Activated T-helper 1 cell treated with anti-CD3 and anti-CD28 coated beads, Interleukin-2, amount 50 U/mL, for 16 hours (primary cell): Measurements from ENCODE around the gene FCHSD1.
"Not testable (repeated sequence)": the region's sequence is repeated elsewhere in the genome, so short reads cannot be mapped to it uniquely, and the experiment has no call there.

Experiments used
- DNase-seq, 2 donors: peaks; one replicate each; pipeline ENCODE4 v3.0.0-alpha.2; 2020; ENCODE audit warnings: low read depth in 1 of 2, low spot score in 1 of 2

The FCHSD1 gene

GRCh38 chr5:141618030-141618803, 33.0 kb downstream of the FCHSD1 start:
- peak in 1 of 2 donors; percentile 34 for DNase-seq

GRCh38 chr5:141617682-141618029, 33.6 kb downstream of the FCHSD1 start:
- no peak for DNase-seq

GRCh38 chr5:141617128-141617527, 34.1 kb downstream of the FCHSD1 start:
- no peak for DNase-seq

- DNase-seq: no peak
Observed at GRCh38 chr5:141615991-141616720, 35.1 kb downstream of the FCHSD1 start.

GRCh38 chr5:141613344-141613743, 37.9 kb downstream of the FCHSD1 start:
- no peak for DNase-seq

- DNase-seq: no peak
Observed at GRCh38 chr5:141611289-141611688, 39.9 kb downstream of the FCHSD1 start.

GRCh38 chr5:141609921-141610320, 41.3 kb downstream of the FCHSD1 start:
- not testable (repeated sequence) for DNase-seq

GRCh38 chr5:141609044-141609443, 42.2 kb downstream of the FCHSD1 start:
- DNase-seq: no peak

- DNase-seq: no peak
Observed at GRCh38 chr5:141608557-141608956, 42.7 kb downstream of the FCHSD1 start.

GRCh38 chr5:141608046-141608445, 43.2 kb downstream of the FCHSD1 start:
- DNase-seq: no peak

- DNase-seq: peak; percentile 24 to 49
Observed at GRCh38 chr5:141605523-141606277, 45.5 kb downstream of the FCHSD1 start.

- DNase-seq: no peak
Observed at GRCh38 chr5:141603923-141604717, 47.1 kb downstream of the FCHSD1 start.

GRCh38 chr5:141602606-141603005, 48.6 kb downstream of the FCHSD1 start:
- no peak for DNase-seq

GRCh38 chr5:141598391-141599345, 52.5 kb downstream of the FCHSD1 start:
- DNase-seq: no peak

GRCh38 chr5:141597814-141598213, 53.4 kb downstream of the FCHSD1 start:
- DNase-seq: no peak

GRCh38 chr5:141597394-141597793, 53.8 kb downstream of the FCHSD1 start:
- DNase-seq: no peak

GRCh38 chr5:141596867-141597266, 54.4 kb downstream of the FCHSD1 start:
- no peak for DNase-seq

GRCh38 chr5:141590127-141590526, 61.1 kb downstream of the FCHSD1 start:
- DNase-seq: no peak
